Left colon (tissue), 2 donors: ENCODE data around the gene EHD3. TPM values are rescaled to one million over a fixed set of nuclear protein-coding genes. Genes with fewer than 3 reads are reported as not detected.
A peak's percentile ranks its signal among the peaks of the same experiment; 100 is the strongest.

Source experiments
- ATAC-seq: fragments of 200-7000 bp; cut with Tn5 transposase; one replicate; pipeline ENCODE4 v1.9.1; 2020; ENCODE audit warnings: mild to moderate bottlenecking, moderate library complexity
- DNase-seq, 2 donors: peaks; one replicate each; pipeline ENCODE4 v3.0.0-alpha.2; 2020
- intact Hi-C, 2 donors: fragments of 100-400 bp; cut with DNase I in 1 of 2; cut with micrococcal nuclease in 1 of 2; formaldehyde crosslinking; loops; one replicate each; pipeline versions ENCODE4 v1.11.2 to v1.14.0; 2022; cut with DNase I, micrococcal nuclease
- total RNA-seq, 2 donors: library from RNA; stranded (reverse); fragmentation: NEBNext Ultra II Directional; extraction: Animal tissue kit (Norgen Biotek cat#: 25700); gene quantifications; one replicate each; pipeline ENCODE4 v1.2.1, GENCODE V29; 2021
- donor health status: DM: no; HTN: no; CAD: no.
- donor health status: DM: yes; HTN: yes; CAD: no.

EHD3 gene
- total RNA-seq, 2 donors from 2014 or later, result 1.2 to 1.7 TPM

DNA sequence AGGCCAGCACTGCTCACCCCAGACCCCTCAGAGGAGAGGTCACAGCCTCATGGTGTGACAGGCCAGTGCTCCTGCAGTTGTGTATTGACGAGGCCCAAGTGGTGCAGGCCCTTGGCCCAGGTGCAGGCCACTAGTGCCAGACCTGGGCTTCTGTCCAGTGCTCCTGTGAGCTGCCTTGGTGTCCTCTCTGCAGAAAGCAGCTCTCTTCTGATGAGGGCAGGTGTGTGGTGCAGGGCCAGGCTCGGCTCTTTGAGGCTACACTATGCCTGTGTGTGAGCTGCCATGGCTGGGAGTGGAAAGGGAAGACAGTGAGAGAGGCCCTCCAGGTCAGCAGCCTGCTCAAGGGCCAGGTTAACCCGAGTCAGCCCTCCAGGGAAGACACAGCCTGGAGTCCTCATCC lies 17.1 kb downstream of the EHD3 start:
- intact Hi-C loops, result no loop called here
- no peak for ATAC-seq

GRCh38 chr2:31251851-31252250 lies 17.9 kb downstream of the EHD3 start:
- DNase-seq (no peak), ATAC-seq (no peak)
- intact Hi-C loops, result no loop called here

More for the DNA sequence above, 17.1 kb downstream of the EHD3 start:
- DNase-seq, result no peak

DNA sequence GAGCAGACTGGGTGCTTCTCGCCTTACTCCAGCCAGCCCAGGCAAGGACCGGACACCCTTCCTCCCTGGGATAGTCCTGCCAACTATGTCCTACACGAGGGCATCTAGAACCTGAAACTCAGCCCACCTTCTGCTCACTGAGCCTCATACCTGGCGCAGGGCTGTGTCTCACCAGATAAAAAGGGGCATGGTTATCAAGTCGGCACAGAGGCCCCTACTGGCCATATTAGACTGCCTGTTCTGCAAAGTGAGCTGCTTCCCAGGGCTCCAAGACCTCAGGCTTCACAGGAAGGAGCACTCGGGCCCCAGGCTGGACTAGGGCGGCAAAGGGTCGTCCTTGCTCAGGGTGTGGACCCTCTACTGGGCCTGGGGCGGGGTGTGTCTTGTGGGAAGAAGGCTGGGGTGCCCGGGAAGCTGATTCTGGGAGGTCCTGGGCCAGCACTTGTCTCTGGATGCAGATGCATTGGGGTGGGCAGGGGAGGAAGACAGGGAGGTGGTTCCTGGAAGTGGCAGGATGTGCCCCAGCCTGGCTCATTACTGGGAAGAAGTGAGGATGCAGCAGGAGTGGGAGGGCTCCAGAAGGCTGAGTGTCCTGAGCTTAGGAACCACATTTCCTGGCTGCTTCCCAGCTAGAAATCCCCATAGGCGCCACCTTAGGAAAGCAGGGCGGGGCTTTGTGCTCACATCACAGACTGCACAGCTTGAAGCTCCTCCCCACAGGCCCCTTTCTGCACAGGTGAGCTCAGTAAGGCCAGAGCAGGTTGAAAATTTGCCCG lies 19.6 kb downstream of the EHD3 start:
- ATAC-seq, result peak; percentile 60
- no peak for DNase-seq
- intact Hi-C loops, result no loop called here

GRCh38 chr2:31254237-31255203 lies 20.6 kb downstream of the EHD3 start:
- intact Hi-C loops, result no loop called here
- no peak for DNase-seq
- no peak for ATAC-seq

DNA sequence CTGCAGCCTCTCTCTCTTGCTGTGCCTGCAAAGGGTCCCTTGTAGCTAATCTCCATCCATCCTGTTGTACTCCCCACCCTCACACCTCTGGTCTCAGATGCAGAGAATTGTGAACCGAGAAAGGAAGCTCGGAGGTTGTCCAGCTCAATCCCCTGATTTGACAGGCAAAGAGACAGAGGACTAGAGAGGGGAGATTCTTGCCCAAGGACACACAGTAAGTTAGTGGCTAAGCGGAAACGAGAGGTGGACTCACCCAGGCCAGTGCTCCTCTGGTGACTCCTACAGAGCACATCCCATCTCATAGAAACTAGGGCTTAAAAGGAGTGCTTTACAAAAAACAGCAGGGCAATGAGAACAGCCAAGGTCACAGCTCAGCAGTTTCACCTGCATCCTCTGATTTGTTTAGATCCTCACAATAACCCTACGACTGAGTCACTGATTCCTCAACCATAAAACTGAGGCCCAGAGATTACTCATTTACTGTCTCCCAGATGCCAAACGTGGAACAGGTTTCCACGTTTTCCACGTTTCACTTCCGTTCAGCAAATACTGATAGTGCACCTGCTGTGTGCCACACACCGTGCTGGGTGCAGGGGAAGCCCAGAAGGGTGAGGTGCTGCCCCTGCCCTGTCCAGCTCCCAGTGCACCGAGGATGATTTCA lies 22.1 kb downstream of the EHD3 start:
- intact Hi-C loops, result no loop called here
- no peak for DNase-seq

GRCh38 chr2:31256611-31257382 lies 22.8 kb downstream of the EHD3 start:
- no peak for ATAC-seq
- DNase-seq, result no peak
- intact Hi-C loops, result no loop called here

More for the DNA sequence above, 22.1 kb downstream of the EHD3 start:
- ATAC-seq, result peak; percentile 75

- ATAC-seq, result no peak
- no peak for DNase-seq
- intact Hi-C loops, result no loop called here
Measured at GRCh38 chr2:31258351-31258750, 24.4 kb downstream of the EHD3 start.

DNA sequence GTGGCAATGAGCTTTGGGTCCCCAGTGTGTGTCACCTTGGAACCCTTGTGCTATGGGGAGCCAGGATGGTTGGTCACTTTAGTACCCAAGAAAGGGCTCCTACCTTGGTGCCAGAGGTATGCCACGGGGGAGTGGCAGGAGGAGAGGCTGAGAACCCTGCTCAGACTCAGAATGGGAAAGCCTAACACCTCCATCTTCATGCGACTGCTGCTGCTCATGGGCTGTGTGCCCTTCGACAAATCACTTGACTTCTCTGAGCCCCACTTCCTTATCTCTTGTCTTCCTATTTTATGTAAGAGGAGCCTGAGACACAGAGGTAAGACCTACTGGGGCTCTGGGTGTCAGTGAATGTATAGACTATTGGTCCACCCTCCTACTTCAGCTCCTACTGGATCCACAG lies 25.1 kb downstream of the EHD3 start:
- intact Hi-C loops, result no loop called here
- ATAC-seq (no peak), DNase-seq (no peak)

DNA sequence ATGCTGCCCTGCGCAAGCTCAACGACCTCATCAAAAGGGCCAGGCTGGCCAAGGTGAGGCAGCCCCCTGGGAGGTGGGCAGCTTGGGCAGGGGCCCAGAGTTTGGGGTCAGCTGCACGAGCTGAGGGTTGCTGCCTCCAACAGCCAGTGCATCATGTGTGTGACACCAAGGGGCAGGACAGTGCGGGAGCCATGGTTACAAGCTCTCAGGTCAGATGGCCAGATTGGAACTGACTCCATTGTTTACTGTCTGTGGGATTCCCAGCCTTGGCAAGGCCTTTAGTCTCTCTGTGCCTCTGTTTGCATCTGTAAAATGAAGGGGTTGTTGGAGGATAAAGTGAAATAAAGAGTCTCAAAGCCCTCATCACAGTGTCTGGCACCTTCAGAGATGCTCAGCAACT lies 26.9 kb downstream of the EHD3 start:
- ATAC-seq, result no peak
- no peak for DNase-seq
- intact Hi-C loops, result no loop called here

DNA sequence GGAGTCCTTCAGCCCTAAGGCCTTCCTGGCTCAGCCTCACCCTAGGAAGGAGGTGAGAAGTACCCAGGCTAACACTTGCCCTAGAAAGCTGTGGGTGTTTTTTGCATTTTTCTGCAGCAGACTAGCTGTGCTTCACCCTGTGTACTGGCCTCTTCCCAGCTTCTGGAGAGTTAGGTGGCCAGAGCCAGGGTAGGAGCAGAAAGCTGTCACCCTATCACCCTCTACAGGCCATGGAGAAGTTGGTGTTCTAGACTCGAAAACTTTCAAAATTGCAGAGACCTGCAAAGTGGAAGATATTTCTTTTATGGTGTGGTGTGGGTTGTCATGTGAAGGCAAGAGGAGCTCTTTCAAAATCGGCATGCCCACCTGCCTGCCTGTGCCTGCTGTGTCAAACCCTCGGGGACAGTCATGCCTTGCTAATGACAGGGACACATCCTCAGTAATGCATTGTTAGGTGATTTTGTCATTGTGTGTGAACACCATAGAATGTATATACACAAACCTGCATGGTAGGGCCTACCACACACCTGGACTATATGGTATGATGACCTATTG lies 29.8 kb downstream of the EHD3 start:
- ATAC-seq, result no peak
- intact Hi-C loops, result no loop called here
- no peak for DNase-seq

DNA sequence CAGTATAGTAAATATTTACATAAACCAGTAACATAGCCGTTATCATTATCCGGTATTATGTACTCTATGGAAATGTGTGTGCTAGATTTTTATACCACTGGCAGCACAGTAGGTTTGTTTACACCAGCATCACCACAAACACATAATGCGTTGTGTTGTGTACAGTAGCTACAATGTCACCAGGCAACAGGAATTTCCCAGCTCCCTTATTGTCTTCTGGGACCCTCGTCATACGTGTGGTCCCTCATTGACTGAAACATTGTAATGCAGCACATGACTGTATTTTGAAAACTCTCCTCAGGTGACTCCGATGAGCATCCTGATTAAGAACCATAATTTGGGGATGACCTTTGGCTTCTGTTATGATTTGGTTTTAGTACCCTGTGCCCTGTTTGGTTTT lies 31.3 kb downstream of the EHD3 start:
- ATAC-seq (no peak), DNase-seq (no peak)
- intact Hi-C loops, result no loop called here

- ATAC-seq, result no peak
- no peak for DNase-seq
- intact Hi-C loops, result no loop called here
Measured at GRCh38 chr2:31266804-31267203, 32.9 kb downstream of the EHD3 start.

DNA sequence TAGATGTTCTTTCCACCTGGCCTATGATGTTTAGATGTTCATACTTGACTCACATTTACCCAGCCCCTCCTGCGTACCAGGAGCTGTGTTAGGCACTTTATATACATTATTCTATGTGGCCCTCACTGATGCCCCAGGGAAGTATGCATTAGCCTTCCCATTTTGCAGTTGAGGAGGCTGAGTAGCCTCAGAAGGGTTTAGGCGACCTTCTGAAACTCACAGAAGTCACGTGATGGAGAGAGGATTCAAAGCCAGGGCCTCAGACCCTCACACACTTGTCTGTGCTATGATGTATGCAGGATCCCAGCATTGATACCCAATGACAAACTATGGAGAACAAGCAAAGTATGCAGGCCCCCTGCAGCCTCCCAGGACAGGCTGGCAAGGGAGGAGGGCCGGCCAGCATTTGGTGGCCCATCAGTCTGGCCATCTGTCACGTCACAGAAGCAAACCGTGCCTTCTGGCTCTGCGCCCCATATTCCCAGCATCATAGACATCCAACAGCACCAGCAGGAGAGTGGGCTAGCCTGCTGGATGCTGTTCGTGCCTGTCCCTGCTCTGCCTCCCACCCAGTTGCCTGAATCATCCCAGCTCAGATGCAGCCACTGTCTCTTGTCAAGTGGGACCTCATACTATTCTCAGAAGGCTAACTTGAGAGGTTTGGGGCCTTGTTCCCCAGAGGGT lies 33.6 kb downstream of the EHD3 start:
- DNase-seq (no peak), ATAC-seq (no peak)
- intact Hi-C loops, result no loop called here

- ATAC-seq (no peak), DNase-seq (no peak)
- intact Hi-C loops, result no loop called here
Measured at GRCh38 chr2:31268344-31268743, 34.4 kb downstream of the EHD3 start.

DNA sequence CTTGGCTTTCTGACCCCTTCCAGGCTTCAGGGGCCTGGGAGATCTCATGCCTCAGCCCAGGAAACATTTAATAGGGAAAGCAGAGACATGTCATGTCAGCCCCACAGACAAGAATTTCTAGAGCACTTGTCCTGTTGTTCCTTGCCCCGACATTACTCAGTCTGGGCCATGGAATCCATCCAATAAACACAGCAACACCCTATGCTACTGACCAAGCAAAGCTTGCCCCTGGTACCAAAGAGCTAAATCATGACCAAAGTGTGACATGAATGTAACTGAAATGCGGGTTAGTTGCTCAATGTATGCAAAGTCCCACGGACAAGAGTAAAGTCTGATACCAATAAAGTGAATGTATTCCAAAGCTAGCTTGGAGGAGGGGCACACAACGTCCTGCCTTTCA lies 35.1 kb downstream of the EHD3 start:
- ATAC-seq (no peak), DNase-seq (no peak)
- intact Hi-C loops, result no loop called here

DNA sequence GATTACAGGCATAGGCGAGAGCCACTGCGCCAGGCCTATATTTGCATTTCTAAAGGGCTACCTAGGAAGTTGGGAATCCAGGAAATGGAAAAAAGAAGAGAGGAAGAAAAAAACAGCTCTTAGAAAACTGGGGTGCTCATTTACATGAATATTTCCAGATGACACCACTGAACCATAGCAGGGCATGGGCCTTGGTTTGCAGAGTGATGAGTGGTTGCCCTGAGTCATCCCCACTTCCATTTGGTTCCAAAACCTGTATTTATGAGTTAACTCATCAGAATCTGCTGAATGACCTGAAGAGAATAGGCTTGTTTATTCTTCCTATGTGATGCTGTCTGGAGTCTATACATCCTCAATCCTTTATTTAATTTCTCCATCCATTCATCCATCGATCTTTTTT lies 36.2 kb downstream of the EHD3 start:
- intact Hi-C loops, result no loop called here
- DNase-seq (no peak), ATAC-seq (no peak)

DNA sequence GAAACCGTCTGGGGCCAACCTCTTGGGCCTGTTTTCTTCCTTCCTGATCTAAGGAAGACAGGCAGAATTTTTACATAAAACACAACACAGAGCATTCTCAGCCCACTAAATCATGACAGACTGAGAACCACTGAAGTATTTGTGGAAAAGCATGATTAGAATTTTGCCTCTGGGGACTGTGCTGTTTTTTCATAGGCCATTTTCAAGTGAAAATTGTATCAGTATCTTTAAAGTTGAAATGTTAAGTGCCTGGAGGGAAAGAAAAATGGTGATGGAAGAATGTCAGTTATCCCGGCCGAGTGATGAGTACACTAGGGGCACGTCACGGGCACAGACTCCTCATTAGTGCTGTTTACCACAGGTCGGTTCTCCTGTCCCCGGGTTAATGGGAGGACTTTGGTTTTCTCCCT lies 36.9 kb downstream of the EHD3 start:
- DNase-seq (no peak), ATAC-seq (no peak)
- intact Hi-C loops, result no loop called here

GRCh38 chr2:31271851-31272267 lies 37.9 kb downstream of the EHD3 start:
- intact Hi-C loops, result no loop called here
- ATAC-seq, result no peak
- no peak for DNase-seq
